HG02938 (cell line): ENCODE measurements around the gene SPAG8.

Source experiments
- ATAC-seq: cut with Tn5 transposase; IDR thresholded peaks from one replicate; pipeline ENCODE4 v1.9.1; 2021; ENCODE audit warnings: mild to moderate bottlenecking, moderate library complexity; ENCODE audit not compliant: unreplicated experiment

Gene SPAG8

GRCh38 chr9:35776018-35776417, 36.0 kb downstream of the SPAG8 start:
- no peak for ATAC-seq

- ATAC-seq: no peak
Measured at GRCh38 chr9:35774907-35775635, 37.0 kb downstream of the SPAG8 start.

- no peak for ATAC-seq
Measured at GRCh38 chr9:35771943-35772342, 40.1 kb downstream of the SPAG8 start.

GRCh38 chr9:35771534-35771933, 40.5 kb downstream of the SPAG8 start:
- no peak for ATAC-seq

- no peak for ATAC-seq
Measured at GRCh38 chr9:35771075-35771433, 41.0 kb downstream of the SPAG8 start.

- no peak for ATAC-seq
Measured at GRCh38 chr9:35769763-35770162, 42.3 kb downstream of the SPAG8 start.

GRCh38 chr9:35767458-35767857, 44.6 kb downstream of the SPAG8 start:
- no peak for ATAC-seq

GRCh38 chr9:35766997-35767396, 45.1 kb downstream of the SPAG8 start:
- no peak for ATAC-seq

- no peak for ATAC-seq
Measured at GRCh38 chr9:35763803-35764202, 48.3 kb downstream of the SPAG8 start.

GRCh38 chr9:35763181-35763580, 48.9 kb downstream of the SPAG8 start:
- ATAC-seq: no peak

GRCh38 chr9:35760651-35761050, 51.4 kb downstream of the SPAG8 start:
- no peak for ATAC-seq

GRCh38 chr9:35759795-35760194, 52.3 kb downstream of the SPAG8 start:
- ATAC-seq: no peak
